Measurements from ENCODE around the gene RUNDC1.
"Not testable (repeated sequence)": the region's sequence is repeated elsewhere in the genome, so short reads cannot be mapped to it uniquely, and the experiment has no call there.

The RUNDC1 gene

GRCh38 chr17:42992872-42993271 lies 12.5 kb downstream of the RUNDC1 start:
- Histone ChIP-seq H3K4me1 (ENCODE audit: control insufficient read depth, insufficient read depth, low read length) (peaks cover 6% of the 10 kb centered on the region; the same call in 1 of the 2 replicates), H3K9me3 (ENCODE audit: control insufficient read depth, insufficient read depth, low read length) (no peaks in the 10 kb centered on the region), H3K4me3 (ENCODE audit: low read depth, low read length) (no peak overlapping the region), H3K9ac (ENCODE audit: low read depth, low read length) (no peak overlapping the region), H3K27ac (ENCODE audit: low read depth, low read length) (no peak overlapping the region), H3K36me3 (ENCODE audit: control insufficient read depth, insufficient read depth, low read length) (peaks cover 52% of the 10 kb centered on the region), H3K27me3 (ENCODE audit: control insufficient read depth, insufficient read depth, low read length) (no peaks in the 10 kb centered on the region)

GRCh38 chr17:42993913-42994312 lies 13.5 kb downstream of the RUNDC1 start:
- H3K4me3 ChIP-seq (ENCODE audit: low read depth, low read length); H3K9ac ChIP-seq (ENCODE audit: low read depth, low read length); H3K27me3 ChIP-seq (ENCODE audit: control insufficient read depth, insufficient read depth, low read length); H3K27ac ChIP-seq (ENCODE audit: low read depth, low read length); H3K4me1 ChIP-seq (ENCODE audit: control insufficient read depth, insufficient read depth, low read length); H3K9me3 ChIP-seq (ENCODE audit: control insufficient read depth, insufficient read depth, low read length): not testable (repeated sequence)
- H3K36me3 ChIP-seq (ENCODE audit: control insufficient read depth, insufficient read depth, low read length) = peaks cover 42% of the 10 kb centered on the region

DNA sequence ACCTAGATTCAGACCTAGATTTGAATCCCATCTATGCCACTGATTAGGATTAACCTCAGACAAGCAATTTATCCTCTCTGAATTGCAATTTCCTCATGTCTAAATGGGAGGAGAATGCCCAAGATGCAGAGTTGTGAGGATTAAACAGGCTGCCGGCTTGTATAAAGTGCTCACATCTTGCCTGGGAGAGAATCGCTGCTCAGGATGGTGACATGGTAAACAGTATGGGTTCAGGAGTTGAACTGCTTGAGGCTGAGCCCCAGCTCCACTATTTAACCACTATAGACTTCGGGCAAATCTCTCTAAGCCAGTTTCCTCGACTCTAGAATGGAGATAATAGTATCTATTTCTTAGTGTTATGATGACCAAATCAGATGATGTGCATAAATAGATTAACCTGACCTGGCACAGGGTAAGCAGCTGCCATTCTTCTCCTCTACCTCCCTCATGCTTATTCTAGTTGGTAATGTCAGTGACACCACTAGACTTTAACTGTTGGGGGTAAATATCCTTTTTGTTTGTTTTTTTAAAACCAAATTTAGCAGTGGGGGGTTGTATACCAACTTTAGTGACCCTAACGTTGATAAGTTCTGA lies 17.1 kb downstream of the RUNDC1 start:
- Histone ChIP-seq H3K4me3 (ENCODE audit: low read depth, low read length) (peak overlapping the region; percentile 99), H3K27ac (ENCODE audit: low read depth, low read length) (peak overlapping the region; percentile 98)

DNA sequence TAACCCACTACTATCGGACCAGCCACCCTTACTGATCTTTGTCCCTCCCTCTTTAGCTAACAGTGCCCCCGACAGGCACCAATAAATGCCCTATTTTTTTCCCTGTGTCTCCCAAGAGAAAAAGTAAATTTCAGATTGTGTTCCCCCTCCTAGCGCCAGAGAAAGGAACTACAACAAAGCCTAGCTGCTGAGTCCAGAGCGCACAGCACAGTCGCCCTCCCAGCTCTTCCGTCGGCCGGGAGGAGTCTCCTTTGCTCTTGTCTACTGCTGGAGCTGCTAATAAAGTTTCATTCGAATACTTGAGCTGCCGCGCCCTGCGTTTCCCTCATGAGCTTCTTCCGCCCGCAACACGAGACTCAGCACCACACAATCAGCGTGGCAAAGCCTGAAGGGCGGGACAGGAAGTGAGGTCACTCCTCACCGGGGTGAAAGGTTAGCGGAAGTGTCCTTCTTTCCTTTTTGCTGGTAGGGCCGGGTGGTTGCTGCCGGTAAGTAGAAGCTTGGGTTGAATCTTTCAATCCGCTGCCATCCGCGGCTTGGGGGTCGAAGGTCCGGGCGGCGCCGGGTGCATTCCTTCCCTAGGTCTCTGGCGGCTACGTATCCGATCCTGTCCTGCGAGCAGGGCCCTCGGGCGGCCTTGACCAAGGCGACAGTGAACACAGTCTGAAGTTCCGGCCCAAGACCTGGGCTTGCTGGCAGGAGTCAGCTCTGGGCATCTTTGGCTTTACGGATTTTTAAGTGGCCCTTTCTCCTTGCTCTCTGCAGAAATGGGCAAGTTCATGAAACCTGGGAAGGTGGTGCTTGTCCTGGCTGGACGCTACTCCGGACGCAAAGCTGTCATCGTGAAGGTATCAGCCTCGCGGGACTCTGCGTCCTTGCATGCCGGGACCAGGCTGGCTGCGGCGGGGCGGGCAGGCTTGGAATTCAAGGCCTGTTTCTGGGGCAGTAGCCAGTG lies 17.9 kb downstream of the RUNDC1 start, which contains the start of gene RPL27:
TSS of gene RPL27 (plus strand) at position 436 of the 955 bp plus-strand sequence. CDS start at position 768, 332 bp downstream.
- Histone ChIP-seq H3K36me3 (ENCODE audit: control insufficient read depth, insufficient read depth, low read length) (peaks cover 44% of the 10 kb centered on the region), H3K27me3 (ENCODE audit: control insufficient read depth, insufficient read depth, low read length) (no peaks in the 10 kb centered on the region), H3K9ac (ENCODE audit: low read depth, low read length) (peak within 1 kb of the TSS; percentile 97), H3K4me1 (ENCODE audit: control insufficient read depth, insufficient read depth, low read length) (peaks cover 12% of the 10 kb centered on the region; the same call in 1 of the 2 replicates), H3K27ac (ENCODE audit: low read depth, low read length) (peak within 1 kb of the TSS; percentile 98), H3K4me3 (ENCODE audit: low read depth, low read length) (peak within 1 kb of the TSS; percentile 99), H3K9me3 (ENCODE audit: control insufficient read depth, insufficient read depth, low read length) (no peaks in the 10 kb centered on the region)

More for the DNA sequence above, 17.1 kb downstream of the RUNDC1 start:
- no peak overlapping the region for H3K9ac ChIP-seq (ENCODE audit: low read depth, low read length)
- H3K9me3 ChIP-seq (ENCODE audit: control insufficient read depth, insufficient read depth, low read length) = no peaks in the 10 kb centered on the region
- peaks cover 12% of the 10 kb centered on the region; the same call in 1 of the 2 replicates for H3K4me1 ChIP-seq (ENCODE audit: control insufficient read depth, insufficient read depth, low read length)
- H3K27me3 ChIP-seq (ENCODE audit: control insufficient read depth, insufficient read depth, low read length) = no peaks in the 10 kb centered on the region
- H3K36me3 ChIP-seq (ENCODE audit: control insufficient read depth, insufficient read depth, low read length) = peaks cover 44% of the 10 kb centered on the region

- Histone ChIP-seq H3K9me3 (ENCODE audit: control insufficient read depth, insufficient read depth, low read length) (no peaks in the 10 kb centered on the region), H3K9ac (ENCODE audit: low read depth, low read length) (peak overlapping the region; percentile 97), H3K4me3 (ENCODE audit: low read depth, low read length) (peak overlapping the region; percentile 99), H3K27me3 (ENCODE audit: control insufficient read depth, insufficient read depth, low read length) (no peaks in the 10 kb centered on the region), H3K27ac (ENCODE audit: low read depth, low read length) (peak overlapping the region; percentile 98), H3K36me3 (ENCODE audit: control insufficient read depth, insufficient read depth, low read length) (peaks cover 46% of the 10 kb centered on the region), H3K4me1 (ENCODE audit: control insufficient read depth, insufficient read depth, low read length) (peaks cover 12% of the 10 kb centered on the region; the same call in 1 of the 2 replicates)
Observed at GRCh38 chr17:42999003-42999525, 18.7 kb downstream of the RUNDC1 start.

DNA sequence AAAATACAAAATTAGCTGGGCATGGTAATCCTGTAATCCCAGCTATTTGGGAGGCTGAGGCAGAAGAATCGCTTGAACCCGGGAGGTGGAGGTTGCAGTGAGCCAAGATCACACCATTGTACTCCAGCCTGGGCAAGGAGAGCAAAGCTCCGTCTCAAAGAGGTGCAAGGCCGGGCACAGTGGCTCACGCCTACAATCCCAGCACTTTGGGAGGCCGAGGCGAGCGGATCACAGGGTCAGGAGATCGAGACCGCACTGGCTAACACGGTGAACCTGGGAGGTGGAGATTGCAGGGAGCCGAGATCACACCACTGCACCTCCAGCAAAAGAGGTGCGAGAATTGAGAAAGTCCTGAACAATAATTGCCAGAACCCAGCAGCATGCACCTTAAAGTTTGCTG lies 20.5 kb downstream of the RUNDC1 start:
- not testable (repeated sequence) for H3K9me3 ChIP-seq (ENCODE audit: control insufficient read depth, insufficient read depth, low read length); H3K27me3 ChIP-seq (ENCODE audit: control insufficient read depth, insufficient read depth, low read length); H3K4me3 ChIP-seq (ENCODE audit: low read depth, low read length); H3K9ac ChIP-seq (ENCODE audit: low read depth, low read length)
- peaks cover 54% of the 10 kb centered on the region for H3K36me3 ChIP-seq (ENCODE audit: control insufficient read depth, insufficient read depth, low read length)
- peak overlapping the region; percentile 59 for H3K27ac ChIP-seq (ENCODE audit: low read depth, low read length)
- H3K4me1 ChIP-seq (ENCODE audit: control insufficient read depth, insufficient read depth, low read length) = peaks cover 12% of the 10 kb centered on the region; the same call in 1 of the 2 replicates

DNA sequence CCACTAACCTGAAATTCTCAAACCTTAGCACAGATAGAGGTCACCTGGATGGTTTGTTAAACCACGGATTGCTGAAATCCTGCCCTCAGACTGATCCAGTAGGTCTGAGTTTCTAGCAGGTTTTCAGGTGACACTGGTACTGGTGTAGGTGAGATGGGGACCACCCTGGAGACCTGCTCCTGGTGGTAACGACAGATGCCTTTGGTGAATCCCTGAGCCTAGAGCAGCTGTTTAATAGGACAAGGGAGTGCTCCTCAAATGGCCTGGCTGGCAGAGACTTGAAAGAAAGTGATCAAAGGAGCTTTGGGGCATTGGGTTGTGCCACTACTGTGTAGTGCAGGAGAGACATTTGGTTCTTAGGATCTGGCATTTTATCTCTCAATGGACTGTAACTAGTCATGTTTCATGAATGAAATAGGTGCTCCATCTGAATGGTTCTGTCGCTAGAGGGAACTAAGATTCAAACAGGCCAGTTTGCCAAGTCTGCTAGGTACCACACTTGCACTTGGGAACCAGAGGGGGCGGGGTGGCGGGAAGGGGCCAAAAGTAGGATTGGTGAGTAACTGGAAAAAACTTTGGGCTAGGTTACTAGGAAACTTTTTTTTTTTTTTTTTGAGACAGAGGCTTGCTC lies 23.3 kb downstream of the RUNDC1 start:
- peak overlapping the region; percentile 51 for H3K27ac ChIP-seq (ENCODE audit: low read depth, low read length)
- peaks cover 54% of the 10 kb centered on the region for H3K36me3 ChIP-seq (ENCODE audit: control insufficient read depth, insufficient read depth, low read length)
- no peaks in the 10 kb centered on the region for H3K9me3 ChIP-seq (ENCODE audit: control insufficient read depth, insufficient read depth, low read length)
- no peaks in the 10 kb centered on the region for H3K27me3 ChIP-seq (ENCODE audit: control insufficient read depth, insufficient read depth, low read length)
- H3K4me3 ChIP-seq (ENCODE audit: low read depth, low read length) = no peak overlapping the region
- H3K4me1 ChIP-seq (ENCODE audit: control insufficient read depth, insufficient read depth, low read length) = peaks cover 11% of the 10 kb centered on the region; the same call in 1 of the 2 replicates
- H3K9ac ChIP-seq (ENCODE audit: low read depth, low read length) = no peak overlapping the region

DNA sequence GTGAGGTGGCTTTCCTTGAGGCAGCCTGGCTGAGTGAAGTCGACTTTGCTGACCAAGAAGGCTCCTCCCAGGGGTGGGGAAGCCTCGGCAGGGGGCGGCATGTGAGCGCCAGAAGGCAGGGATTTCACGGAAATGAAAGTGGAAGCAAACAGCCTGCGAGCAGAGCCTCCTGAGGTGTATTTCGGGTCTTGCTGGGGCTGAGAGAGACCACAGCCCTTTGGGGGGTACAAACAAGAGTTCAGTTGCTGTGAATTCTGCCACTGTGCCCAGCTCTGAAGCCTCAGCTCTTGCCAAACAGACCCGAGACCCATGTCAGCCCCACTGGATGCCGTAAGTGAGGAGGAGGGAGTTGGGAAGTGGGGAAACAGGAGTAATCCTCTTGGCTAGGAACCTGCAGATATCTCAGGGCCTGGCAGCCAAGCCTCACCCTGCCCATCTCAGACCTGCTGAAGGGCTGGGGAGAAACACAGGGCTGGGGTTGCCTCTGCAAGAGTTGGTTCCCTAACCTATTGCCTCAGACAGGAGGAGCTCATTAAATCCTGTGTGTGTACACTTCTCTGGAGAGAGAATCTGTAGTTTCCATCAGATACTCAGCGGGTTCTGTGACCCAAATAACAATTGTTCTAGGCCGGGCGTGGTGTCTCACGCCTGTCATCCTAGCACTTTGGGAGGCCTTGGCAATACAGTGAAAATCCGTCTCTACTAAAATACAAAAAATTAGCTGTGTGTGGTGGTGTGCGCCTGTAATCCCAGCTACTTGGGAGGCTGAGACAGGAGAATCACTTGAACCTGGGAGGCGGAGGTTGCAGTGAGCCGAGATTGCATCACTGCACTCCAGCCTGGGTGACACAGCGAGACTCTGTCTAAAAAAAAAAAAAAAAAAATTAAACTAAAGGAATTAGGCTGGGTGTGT lies 26.5 kb downstream of the RUNDC1 start, which contains the start of gene IFI35:
TSS of gene IFI35 (plus strand) at position 146 of the 913 bp plus-strand sequence. CDS start at position 310, 164 bp downstream.
- Histone ChIP-seq H3K27me3 (ENCODE audit: control insufficient read depth, insufficient read depth, low read length) (no peaks in the 10 kb centered on the region), H3K9me3 (ENCODE audit: control insufficient read depth, insufficient read depth, low read length) (no peaks in the 10 kb centered on the region), H3K4me1 (ENCODE audit: control insufficient read depth, insufficient read depth, low read length) (peaks cover 5% of the 10 kb centered on the region; the same call in 1 of the 2 replicates), H3K27ac (ENCODE audit: low read depth, low read length) (peak within 1 kb of the TSS; percentile 78), H3K36me3 (ENCODE audit: control insufficient read depth, insufficient read depth, low read length) (peaks cover 28% of the 10 kb centered on the region), H3K9ac (ENCODE audit: low read depth, low read length) (peak within 1 kb of the TSS; percentile 44), H3K4me3 (ENCODE audit: low read depth, low read length) (peak within 1 kb of the TSS; percentile 52)

GRCh38 chr17:43010667-43011308 lies 30.4 kb downstream of the RUNDC1 start:
- H3K27me3 ChIP-seq (ENCODE audit: control insufficient read depth, insufficient read depth, low read length) = no peaks in the 10 kb centered on the region
- H3K9me3 ChIP-seq (ENCODE audit: control insufficient read depth, insufficient read depth, low read length) = no peaks in the 10 kb centered on the region
- no peak overlapping the region for H3K4me3 ChIP-seq (ENCODE audit: low read depth, low read length)
- peaks cover 5% of the 10 kb centered on the region; the same call in 1 of the 2 replicates for H3K4me1 ChIP-seq (ENCODE audit: control insufficient read depth, insufficient read depth, low read length)
- no peak overlapping the region for H3K27ac ChIP-seq (ENCODE audit: low read depth, low read length)
- H3K9ac ChIP-seq (ENCODE audit: low read depth, low read length) = no peak overlapping the region
- peaks cover 14% of the 10 kb centered on the region for H3K36me3 ChIP-seq (ENCODE audit: control insufficient read depth, insufficient read depth, low read length)

All from HUES48 (cell line).